Stimulated activated CD4-positive, alpha-beta T cell treated with anti-CD3 and anti-CD28 coated beads, Interleukin-15, amount 100 ng/mL, for 1 hour (primary cell): Measurements from ENCODE around the gene TRMT61A.
"Not testable (repeated sequence)": the region's sequence is repeated elsewhere in the genome, so short reads cannot be mapped to it uniquely, and the experiment has no call there.

Experiments used
- DNase-seq, 2 donors: peaks; one replicate each; pipeline ENCODE4 v3.0.0-alpha.2; 2020; ENCODE audit warnings: low read depth in 1 of 2, low spot score in 1 of 2

Gene TRMT61A

GRCh38 chr14:103521951-103522563, 6.9 kb upstream of the TRMT61A start:
- no peak for DNase-seq

- no peak for DNase-seq
Observed at GRCh38 chr14:103522649-103523574, 6.1 kb upstream of the TRMT61A start, which contains the start of gene CKB. TSS of gene CKB (minus strand) at chr14:103522830. CDS start at chr14:103522493, 337 bp downstream.

DNA sequence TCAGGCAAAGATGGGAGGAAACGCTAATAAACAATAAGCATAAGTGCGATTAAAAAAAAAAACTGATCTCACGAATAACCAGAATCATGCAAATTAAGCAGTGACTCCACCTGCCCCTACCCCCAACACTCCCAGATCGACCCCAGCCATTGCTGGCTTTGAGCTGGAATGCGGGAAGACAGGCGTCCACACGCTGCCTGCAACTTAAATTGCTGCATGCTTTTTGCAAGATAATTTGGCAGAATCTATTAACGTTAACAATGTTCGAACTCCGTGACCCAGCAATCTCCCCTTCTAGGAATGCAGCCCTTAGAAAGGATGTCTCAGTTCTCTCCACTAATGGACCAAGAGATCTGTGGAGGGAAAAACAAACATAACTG, 5.4 kb upstream of the TRMT61A start:
- no peak for DNase-seq

DNA sequence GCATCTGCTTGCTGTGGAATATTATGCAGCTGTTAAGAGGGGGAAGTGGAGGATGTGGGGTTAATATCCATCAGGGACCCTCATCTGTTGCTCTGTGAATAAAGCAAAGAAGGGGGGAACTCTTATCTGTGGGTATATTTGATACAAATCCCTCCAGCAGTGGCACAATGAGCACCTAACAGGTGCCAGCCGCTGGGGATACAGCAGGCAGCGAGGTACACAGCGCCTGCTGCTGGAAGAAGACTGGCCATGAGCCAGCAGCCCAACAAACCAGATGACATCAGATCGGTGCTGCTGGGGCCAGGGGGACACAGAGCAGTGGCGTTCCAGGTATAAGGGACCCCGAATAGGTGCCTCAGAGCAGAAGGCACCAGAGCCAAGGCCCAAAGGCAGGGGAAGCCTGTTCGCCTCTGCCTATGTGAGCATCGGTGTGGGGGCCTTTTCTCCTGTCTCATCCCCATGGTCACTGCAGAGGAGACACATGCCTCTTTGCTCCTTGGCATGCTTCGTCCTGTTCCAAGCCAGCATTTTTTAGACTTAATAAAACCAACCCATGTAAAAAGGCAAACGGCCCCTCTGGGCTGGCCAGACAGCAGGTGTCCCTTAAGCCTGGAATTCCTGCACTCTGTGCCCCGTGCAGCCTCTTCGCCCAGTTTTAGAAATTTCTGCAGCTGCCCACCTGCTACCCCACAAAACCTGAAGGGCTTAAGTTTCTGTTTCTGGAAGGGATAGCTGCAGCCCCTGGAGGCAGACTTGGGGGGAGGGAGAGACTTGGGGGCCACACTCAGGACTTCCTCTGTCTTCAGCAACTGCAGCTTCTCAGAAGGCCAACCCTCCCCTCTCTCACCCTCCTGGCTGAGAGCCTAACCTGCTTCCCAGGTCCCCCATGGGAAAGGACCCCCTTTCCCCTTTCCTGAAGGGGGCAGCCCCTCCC, 4.7 kb upstream of the TRMT61A start:
- no peak for DNase-seq

- DNase-seq: not testable (repeated sequence)
Observed at GRCh38 chr14:103525430-103526246, 3.4 kb upstream of the TRMT61A start.

DNA sequence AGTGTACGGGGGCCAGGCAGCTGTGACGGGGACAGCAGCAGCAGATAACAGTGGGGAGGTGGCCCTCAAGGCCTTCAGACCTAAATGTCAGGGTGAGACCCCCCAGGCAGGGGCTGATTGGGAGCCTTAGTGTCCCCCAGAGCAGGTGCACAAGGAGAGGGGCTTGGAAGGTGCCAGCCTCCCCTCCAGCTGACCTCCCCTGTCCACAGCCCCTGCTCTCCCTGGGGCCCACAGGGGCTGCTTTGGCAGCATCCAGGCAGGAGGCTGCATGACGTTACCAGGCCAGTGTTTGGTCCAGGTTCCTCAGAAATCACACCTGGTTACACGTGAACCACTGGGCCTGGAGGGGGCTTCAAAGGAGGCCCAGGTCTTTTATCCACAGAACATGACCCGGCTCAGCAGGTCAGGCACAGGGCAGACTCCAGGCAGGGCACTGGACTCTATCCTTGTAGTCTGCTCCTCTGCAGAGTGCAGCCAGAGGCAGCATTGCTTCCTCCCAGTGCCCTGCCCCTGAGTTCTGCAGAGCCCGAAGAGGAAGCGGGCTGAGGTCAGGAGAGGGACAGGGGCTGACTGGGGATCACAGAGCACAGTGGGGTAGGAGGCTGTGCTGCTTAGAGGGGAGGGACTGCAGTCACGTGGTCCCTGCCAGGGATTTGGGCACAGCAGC, 2.6 kb upstream of the TRMT61A start:
- no peak for DNase-seq

- DNase-seq: no peak
Observed at GRCh38 chr14:103526914-103527248, 2.1 kb upstream of the TRMT61A start.

- DNase-seq: no peak
Observed at GRCh38 chr14:103527408-103528145, 1.4 kb upstream of the TRMT61A start.

GRCh38 chr14:103528146-103528586, 830 bp upstream of the TRMT61A start:
- DNase-seq: no peak

- no peak for DNase-seq
Observed at GRCh38 chr14:103529383-103530365, 678 bp downstream of the TRMT61A start.

DNA sequence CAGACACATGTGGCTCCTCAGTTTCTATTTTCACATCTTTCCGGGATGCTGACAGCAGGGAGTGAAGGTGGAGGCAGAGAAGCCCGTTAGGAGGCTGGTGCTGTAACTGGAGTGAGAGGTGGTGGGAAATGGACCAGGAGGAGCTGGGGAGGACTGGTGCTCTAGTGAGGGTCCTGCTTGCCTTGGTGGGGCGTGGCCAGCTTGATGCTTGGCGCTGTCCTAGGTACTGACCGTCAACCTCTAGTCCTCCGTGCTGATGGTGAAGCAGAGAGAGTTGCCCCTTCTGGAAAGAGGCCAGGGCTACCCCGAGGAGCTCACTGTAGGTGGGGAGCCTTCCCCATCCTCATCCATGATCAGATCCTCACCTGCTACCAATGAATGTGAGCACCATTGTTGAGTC, 1.4 kb downstream of the TRMT61A start:
- no peak for DNase-seq

GRCh38 chr14:103530831-103531230, 1.8 kb downstream of the TRMT61A start:
- no peak for DNase-seq

GRCh38 chr14:103531421-103532215, 2.6 kb downstream of the TRMT61A start:
- DNase-seq: no peak

DNA sequence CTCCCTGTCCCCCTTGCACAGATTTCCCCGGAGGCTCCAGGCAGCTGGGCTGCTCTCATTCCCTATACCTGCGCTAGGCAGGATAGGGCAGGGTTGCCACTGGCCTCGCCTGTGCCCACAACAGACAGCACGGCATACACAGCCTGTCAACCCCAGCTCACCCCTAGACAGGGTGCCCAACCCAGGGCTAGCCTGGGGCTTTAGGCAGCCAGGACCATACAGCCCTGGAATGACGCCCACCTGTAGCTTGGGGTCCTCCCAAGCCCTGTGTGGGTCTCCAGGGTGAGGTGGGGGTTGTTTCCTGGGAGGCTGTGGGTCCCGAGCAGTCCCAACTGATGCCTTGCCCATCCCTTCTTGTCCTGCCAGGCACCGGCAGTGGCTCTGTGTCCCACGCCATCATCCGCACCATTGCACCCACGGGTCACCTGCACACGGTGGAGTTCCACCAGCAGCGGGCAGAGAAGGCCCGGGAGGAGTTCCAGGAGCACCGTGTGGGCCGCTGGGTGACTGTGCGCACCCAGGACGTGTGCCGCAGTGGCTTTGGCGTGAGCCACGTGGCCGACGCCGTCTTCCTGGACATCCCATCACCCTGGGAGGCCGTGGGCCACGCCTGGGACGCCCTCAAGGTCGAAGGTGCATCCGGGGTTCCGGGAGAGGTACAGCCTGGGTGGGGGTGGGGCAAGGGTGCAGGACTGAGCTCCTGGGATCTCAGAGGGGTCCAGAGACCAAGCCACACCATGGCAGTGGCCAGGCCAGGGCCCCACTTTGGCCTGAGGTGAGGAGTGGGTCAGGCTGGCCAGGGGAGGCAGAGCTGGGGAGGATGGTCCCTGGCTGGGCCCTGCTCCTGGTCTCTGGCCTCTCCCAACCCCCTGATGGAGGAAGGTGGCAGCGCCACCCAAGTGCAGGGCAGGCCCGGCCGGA, 3.5 kb downstream of the TRMT61A start:
- no peak for DNase-seq

GRCh38 chr14:103533137-103533998, 4.4 kb downstream of the TRMT61A start:
- DNase-seq: no peak
